Kidney tubule cell (primary cell): Measurements from ENCODE around the gene PAPOLA.

Source experiments
- DNase-seq: peaks from one replicate; pipeline ENCODE4 v3.0.0-alpha.2; 2018; ENCODE audit warnings: low spot score

Gene PAPOLA

GRCh38 chr14:96586056-96586455, 83.9 kb downstream of the PAPOLA start:
- no peak for DNase-seq

- no peak for DNase-seq
Observed at GRCh38 chr14:96586921-96587822, 85.0 kb downstream of the PAPOLA start.

- no peak for DNase-seq
Observed at GRCh38 chr14:96587823-96588385, 85.7 kb downstream of the PAPOLA start.

- DNase-seq = no peak
Observed at GRCh38 chr14:96588410-96589257, 86.5 kb downstream of the PAPOLA start.

- no peak for DNase-seq
Observed at GRCh38 chr14:96589577-96589976, 87.4 kb downstream of the PAPOLA start.

- DNase-seq = no peak
Observed at GRCh38 chr14:96590190-96590864, 88.1 kb downstream of the PAPOLA start.

GRCh38 chr14:96592591-96593386, 90.6 kb downstream of the PAPOLA start:
- DNase-seq = peak; percentile 47

GRCh38 chr14:96594961-96595360, 92.8 kb downstream of the PAPOLA start:
- no peak for DNase-seq

- DNase-seq = no peak
Observed at GRCh38 chr14:96597680-96598079, 95.5 kb downstream of the PAPOLA start.

GRCh38 chr14:96598332-96598928, 96.2 kb downstream of the PAPOLA start:
- no peak for DNase-seq

- no peak for DNase-seq
Observed at GRCh38 chr14:96599076-96599475, 96.9 kb downstream of the PAPOLA start.

GRCh38 chr14:96602186-96602585, 100.0 kb downstream of the PAPOLA start:
- no peak for DNase-seq

- DNase-seq = no peak
Observed at GRCh38 chr14:96603350-96604255, 101.4 kb downstream of the PAPOLA start.

- no peak for DNase-seq
Observed at GRCh38 chr14:96614481-96614881, 112.3 kb downstream of the PAPOLA start.

GRCh38 chr14:96616161-96616721, 114.1 kb downstream of the PAPOLA start:
- DNase-seq = no peak
